ENCODE measurements around the gene GPR161. TPM values are rescaled to one million over a fixed set of nuclear protein-coding genes. Genes with fewer than 3 reads are reported as not detected.

The GPR161 gene
- total RNA-seq, 1 donor from 2014 or later, result 11.4 TPM

- DNase-seq (ENCODE audit: low read depth), result no peak
- TF ChIP-seq CTCF (conservative IDR thresholded peaks at IDR 0.05; ENCODE audit: low read depth, low read length), result no peak
- H3K4me3 ChIP-seq (ENCODE audit: low read depth, low read length), result no peak overlapping the region
Measured at GRCh38 chr1:168093616-168094015, 43.1 kb downstream of the GPR161 start.

GRCh38 chr1:168092566-168093355, 44.0 kb downstream of the GPR161 start:
- H3K4me3 ChIP-seq (ENCODE audit: low read depth, low read length), result no peak overlapping the region
- DNase-seq (ENCODE audit: low read depth), result no peak
- TF ChIP-seq CTCF (conservative IDR thresholded peaks at IDR 0.05; ENCODE audit: low read depth, low read length), result peak; percentile 65

GRCh38 chr1:168091720-168092550, 44.8 kb downstream of the GPR161 start:
- DNase-seq (ENCODE audit: low read depth), result no peak
- TF ChIP-seq CTCF (conservative IDR thresholded peaks at IDR 0.05; ENCODE audit: low read depth, low read length), result no peak
- H3K4me3 ChIP-seq (ENCODE audit: low read depth, low read length), result no peak overlapping the region

- no peak overlapping the region for H3K4me3 ChIP-seq (ENCODE audit: low read depth, low read length)
- no peak for TF ChIP-seq CTCF (conservative IDR thresholded peaks at IDR 0.05; ENCODE audit: low read depth, low read length)
- no peak for DNase-seq (ENCODE audit: low read depth)
Measured at GRCh38 chr1:168091063-168091462, 45.7 kb downstream of the GPR161 start.

- DNase-seq (ENCODE audit: low read depth), result no peak
Measured at GRCh38 chr1:168090395-168090794, 46.3 kb downstream of the GPR161 start.

GRCh38 chr1:168089979-168090337, 46.8 kb downstream of the GPR161 start:
- no peak overlapping the region for H3K4me3 ChIP-seq (ENCODE audit: low read depth, low read length)
- no peak for TF ChIP-seq CTCF (conservative IDR thresholded peaks at IDR 0.05; ENCODE audit: low read depth, low read length)
- no peak for DNase-seq (ENCODE audit: low read depth)

More at GRCh38 chr1:168090395-168090794, 46.3 kb downstream of the GPR161 start:
- no peak for TF ChIP-seq CTCF (conservative IDR thresholded peaks at IDR 0.05; ENCODE audit: low read depth, low read length)
- no peak overlapping the region for H3K4me3 ChIP-seq (ENCODE audit: low read depth, low read length)
